ENCODE results near the gene GAL. TPM values are rescaled to one million over a fixed set of nuclear protein-coding genes. Genes with fewer than 3 reads are reported as not detected.

GAL gene
- total and polyA plus RNA-seq, 2 experiments from 2014 or later: 80.9 to 691 TPM

DNA sequence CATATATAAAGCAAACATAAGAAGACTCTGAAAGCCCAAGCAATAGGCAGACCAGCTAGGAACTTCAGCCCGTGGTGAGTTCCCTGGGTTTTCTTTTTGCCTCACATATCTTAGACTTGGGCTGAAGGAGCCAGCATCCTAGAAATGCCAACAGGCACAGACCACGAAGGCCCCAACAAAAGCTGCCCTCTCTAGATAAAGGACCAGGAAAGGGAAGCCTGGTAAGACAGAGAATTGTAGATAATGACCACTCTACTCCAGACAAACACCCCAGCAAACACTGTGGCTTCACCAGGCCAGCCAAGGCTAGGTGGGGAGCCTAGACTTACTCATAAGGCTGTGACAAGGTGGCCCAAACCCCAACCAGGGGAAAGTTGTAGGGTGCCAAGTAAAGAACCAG, 11.2 kb downstream of the GAL start (continued):
- TF ChIP-seq, protein P1, sequence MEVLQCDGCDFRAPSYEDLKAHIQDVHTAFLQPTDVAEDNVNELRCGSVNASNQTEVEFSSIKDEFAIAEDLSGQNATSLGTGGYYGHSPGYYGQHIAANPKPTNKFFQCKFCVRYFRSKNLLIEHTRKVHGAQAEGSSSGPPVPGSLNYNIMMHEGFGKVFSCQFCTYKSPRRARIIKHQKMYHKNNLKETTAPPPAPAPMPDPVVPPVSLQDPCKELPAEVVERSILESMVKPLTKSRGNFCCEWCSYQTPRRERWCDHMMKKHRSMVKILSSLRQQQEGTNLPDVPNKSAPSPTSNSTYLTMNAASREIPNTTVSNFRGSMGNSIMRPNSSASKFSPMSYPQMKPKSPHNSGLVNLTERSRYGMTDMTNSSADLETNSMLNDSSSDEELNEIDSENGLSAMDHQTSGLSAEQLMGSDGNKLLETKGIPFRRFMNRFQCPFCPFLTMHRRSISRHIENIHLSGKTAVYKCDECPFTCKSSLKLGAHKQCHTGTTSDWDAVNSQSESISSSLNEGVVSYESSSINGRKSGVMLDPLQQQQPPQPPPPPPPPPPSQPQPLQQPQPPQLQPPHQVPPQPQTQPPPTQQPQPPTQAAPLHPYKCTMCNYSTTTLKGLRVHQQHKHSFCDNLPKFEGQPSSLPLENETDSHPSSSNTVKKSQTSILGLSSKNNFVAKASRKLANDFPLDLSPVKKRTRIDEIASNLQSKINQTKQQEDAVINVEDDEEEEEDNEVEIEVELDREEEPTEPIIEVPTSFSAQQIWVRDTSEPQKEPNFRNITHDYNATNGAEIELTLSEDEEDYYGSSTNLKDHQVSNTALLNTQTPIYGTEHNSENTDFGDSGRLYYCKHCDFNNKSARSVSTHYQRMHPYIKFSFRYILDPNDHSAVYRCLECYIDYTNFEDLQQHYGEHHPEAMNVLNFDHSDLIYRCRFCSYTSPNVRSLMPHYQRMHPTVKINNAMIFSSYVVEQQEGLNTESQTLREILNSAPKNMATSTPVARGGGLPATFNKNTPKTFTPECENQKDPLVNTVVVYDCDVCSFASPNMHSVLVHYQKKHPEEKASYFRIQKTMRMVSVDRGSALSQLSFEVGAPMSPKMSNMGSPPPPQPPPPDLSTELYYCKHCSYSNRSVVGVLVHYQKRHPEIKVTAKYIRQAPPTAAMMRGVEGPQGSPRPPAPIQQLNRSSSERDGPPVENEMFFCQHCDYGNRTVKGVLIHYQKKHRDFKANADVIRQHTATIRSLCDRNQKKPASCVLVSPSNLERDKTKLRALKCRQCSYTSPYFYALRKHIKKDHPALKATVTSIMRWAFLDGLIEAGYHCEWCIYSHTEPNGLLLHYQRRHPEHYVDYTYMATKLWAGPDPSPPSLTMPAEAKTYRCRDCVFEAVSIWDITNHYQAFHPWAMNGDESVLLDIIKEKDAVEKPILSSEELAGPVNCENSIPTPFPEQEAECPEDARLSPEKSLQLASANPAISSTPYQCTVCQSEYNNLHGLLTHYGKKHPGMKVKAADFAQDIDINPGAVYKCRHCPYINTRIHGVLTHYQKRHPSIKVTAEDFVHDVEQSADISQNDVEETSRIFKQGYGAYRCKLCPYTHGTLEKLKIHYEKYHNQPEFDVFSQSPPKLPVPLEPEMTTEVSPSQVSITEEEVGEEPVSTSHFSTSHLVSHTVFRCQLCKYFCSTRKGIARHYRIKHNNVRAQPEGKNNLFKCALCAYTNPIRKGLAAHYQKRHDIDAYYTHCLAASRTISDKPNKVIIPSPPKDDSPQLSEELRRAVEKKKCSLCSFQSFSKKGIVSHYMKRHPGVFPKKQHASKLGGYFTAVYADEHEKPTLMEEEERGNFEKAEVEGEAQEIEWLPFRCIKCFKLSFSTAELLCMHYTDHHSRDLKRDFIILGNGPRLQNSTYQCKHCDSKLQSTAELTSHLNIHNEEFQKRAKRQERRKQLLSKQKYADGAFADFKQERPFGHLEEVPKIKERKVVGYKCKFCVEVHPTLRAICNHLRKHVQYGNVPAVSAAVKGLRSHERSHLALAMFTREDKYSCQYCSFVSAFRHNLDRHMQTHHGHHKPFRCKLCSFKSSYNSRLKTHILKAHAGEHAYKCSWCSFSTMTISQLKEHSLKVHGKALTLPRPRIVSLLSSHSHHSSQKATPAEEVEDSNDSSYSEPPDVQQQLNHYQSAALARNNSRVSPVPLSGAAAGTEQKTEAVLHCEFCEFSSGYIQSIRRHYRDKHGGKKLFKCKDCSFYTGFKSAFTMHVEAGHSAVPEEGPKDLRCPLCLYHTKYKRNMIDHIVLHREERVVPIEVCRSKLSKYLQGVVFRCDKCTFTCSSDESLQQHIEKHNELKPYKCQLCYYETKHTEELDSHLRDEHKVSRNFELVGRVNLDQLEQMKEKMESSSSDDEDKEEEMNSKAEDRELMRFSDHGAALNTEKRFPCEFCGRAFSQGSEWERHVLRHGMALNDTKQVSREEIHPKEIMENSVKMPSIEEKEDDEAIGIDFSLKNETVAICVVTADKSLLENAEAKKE (CRISPR knock-in tag; IDR thresholded peaks at IDR 0.05): no peak
- TF ChIP-seq, protein P2, sequence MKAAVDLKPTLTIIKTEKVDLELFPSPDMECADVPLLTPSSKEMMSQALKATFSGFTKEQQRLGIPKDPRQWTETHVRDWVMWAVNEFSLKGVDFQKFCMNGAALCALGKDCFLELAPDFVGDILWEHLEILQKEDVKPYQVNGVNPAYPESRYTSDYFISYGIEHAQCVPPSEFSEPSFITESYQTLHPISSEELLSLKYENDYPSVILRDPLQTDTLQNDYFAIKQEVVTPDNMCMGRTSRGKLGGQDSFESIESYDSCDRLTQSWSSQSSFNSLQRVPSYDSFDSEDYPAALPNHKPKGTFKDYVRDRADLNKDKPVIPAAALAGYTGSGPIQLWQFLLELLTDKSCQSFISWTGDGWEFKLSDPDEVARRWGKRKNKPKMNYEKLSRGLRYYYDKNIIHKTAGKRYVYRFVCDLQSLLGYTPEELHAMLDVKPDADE (IDR thresholded peaks at IDR 0.05): no peak
- TF ChIP-seq POLR2AphosphoS5 (IDR thresholded peaks at IDR 0.05; ENCODE audit: low read depth): no peak
- TF ChIP-seq, protein P3, sequence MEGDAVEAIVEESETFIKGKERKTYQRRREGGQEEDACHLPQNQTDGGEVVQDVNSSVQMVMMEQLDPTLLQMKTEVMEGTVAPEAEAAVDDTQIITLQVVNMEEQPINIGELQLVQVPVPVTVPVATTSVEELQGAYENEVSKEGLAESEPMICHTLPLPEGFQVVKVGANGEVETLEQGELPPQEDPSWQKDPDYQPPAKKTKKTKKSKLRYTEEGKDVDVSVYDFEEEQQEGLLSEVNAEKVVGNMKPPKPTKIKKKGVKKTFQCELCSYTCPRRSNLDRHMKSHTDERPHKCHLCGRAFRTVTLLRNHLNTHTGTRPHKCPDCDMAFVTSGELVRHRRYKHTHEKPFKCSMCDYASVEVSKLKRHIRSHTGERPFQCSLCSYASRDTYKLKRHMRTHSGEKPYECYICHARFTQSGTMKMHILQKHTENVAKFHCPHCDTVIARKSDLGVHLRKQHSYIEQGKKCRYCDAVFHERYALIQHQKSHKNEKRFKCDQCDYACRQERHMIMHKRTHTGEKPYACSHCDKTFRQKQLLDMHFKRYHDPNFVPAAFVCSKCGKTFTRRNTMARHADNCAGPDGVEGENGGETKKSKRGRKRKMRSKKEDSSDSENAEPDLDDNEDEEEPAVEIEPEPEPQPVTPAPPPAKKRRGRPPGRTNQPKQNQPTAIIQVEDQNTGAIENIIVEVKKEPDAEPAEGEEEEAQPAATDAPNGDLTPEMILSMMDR (conservative IDR thresholded peaks at IDR 0.05; ENCODE audit: low read depth in 2 of 2): no peak

DNA sequence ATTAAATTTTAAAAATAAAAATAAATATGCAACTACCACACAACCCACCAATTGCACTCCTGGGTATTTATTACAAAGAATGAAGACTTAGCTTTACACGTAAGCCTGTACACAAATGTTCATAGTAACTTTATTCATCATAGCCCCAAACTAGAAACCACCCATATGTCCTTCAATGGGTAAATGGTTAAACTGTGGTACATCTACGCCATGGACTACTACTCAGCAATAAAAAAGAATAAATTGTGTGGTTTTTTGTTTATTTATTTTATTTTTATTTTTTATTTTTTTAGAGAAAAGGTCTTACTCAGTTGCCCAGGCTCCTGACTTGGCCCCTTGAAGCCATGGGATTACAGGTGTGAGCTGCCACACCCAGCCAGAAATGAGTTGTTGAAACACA, 14.6 kb downstream of the GAL start:
- ATAC-seq (no peak), DNase-seq (ENCODE audit: low spot score) (no peak)
- Mint-ChIP-seq H3K9me3 (peaks cover 19% of the 10 kb centered on the region; the same call in 2 of the 3 replicates), H3K4me3 (no peak overlapping the region), H3K36me3 (ENCODE audit: low read depth) (peaks cover 18% of the 10 kb centered on the region), H3K4me1 (peaks cover 16% of the 10 kb centered on the region), H3K27me3 (ENCODE audit: insufficient read depth, low read depth, poor library complexity) (peaks cover 3% of the 10 kb centered on the region), H3K27ac (no peak overlapping the region)
- Histone ChIP-seq H3K79me2 (replicated peaks; ENCODE audit: insufficient read depth) (no peaks in the 10 kb centered on the region), H3K27me3 (ENCODE audit: insufficient read depth) (no peaks in the 10 kb centered on the region), H3K4me1 (ENCODE audit: insufficient read depth) (peaks cover 9% of the 10 kb centered on the region), H4K20me1 (replicated peaks; ENCODE audit: insufficient read depth) (no peaks in the 10 kb centered on the region), H3K4me3 (no peak overlapping the region), H3K36me3 (ENCODE audit: insufficient read depth) (no peaks in the 10 kb centered on the region), H3F3A (replicated peaks; ENCODE audit: low read depth) (no peaks in the 10 kb centered on the region), H3K4me2 (no peak overlapping the region), H3K27ac (ENCODE audit: low read depth) (no peak overlapping the region), H3K9me2 (ENCODE audit: insufficient read depth) (0 out of 2 replicates have a peak, but pooled peaks cover 5% of the 10 kb centered on the region), H2AFZ (no peak overlapping the region)
- TF ChIP-seq STAT1 (IDR thresholded peaks at IDR 0.05; ENCODE audit: unreplicated experiment) (no peak), POLR2AphosphoS5 (IDR thresholded peaks at IDR 0.05; ENCODE audit: low read depth) (no peak), ZNF114 (CRISPR knock-in tag; IDR thresholded peaks at IDR 0.05) (no peak), EZH2 (IDR thresholded peaks at IDR 0.05; ENCODE audit: low read depth, unreplicated experiment) (no peak), EZH2phosphoT487 (IDR thresholded peaks at IDR 0.05; ENCODE audit: unreplicated experiment) (no peak), ZNF331 (CRISPR knock-in tag; IDR thresholded peaks at IDR 0.05; ENCODE audit: low read depth) (no peak)
- TF ChIP-seq, protein P2 (IDR thresholded peaks at IDR 0.05): no peak

Measured in GM23338 (cell line).